LHCN-M2 (cell line): Measurements from ENCODE around the gene HAGHL. TPM values are rescaled to one million over a fixed set of nuclear protein-coding genes. Genes with fewer than 3 reads are reported as not detected.

ENCODE experiments used
- DNase-seq: peaks from one replicate; pipeline ENCODE4 v3.0.0-alpha.2; 2012; ENCODE audit warnings: low read depth
- total RNA-seq: library from RNA; depleted of rRNA; stranded (reverse); fragments of >200 nt; gene quantifications from 2 replicates; pipeline ENCODE4 v1.2.3, GENCODE V29; 2014

The HAGHL gene
- total RNA-seq, 1 experiment from 2014 or later: 19.2 TPM

- DNase-seq: peak; percentile 64
These were observed 5.7 kb upstream of the HAGHL start, which contains the start of gene ANTKMT for GRCh38 chr16:720990-721764. Gene ANTKMT, plus strand, starts transcription at chr16:721146. Its CDS starts 129 bp downstream, at chr16:721275.

GRCh38 chr16:721765-722540 lies 5.0 kb upstream of the HAGHL start:
- DNase-seq: no peak

DNA sequence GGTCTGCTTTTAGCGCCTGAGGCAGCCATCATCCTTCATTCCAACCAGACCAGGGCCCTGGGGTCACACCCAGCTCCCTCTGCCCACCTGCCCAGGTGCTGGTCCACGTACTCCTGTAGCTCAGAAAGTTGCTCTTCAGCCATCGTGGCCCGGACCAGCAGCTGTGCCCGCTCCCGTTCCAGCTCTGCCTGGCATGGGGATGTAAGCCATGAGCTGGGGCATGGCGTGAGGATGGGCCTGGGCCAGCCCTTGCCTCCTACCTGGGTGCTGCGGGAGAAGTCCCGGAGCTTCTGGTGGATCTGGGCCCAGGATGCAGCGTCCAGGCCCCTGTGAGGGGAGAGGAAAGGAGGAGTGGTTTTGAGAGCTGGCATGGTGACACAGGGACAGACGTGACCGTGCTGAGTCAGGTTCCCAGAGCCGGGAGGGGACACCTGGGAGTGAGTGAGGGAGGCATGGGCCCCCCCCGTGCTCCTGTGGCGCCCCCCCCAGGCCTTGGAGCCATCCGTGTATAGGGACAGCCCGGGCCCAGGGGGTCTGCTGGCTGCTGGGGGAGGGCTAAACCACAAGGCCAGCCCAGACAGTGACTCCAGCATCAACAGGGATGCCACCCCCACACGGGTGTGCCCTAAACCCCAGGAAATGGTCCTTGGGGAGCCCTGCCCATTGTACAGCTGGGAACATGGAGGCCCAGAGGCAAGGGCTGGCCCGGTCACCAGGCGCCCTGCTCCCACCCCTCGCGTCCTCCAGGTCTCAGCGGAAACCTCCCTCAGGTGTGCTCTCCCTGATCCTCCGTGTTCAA lies 3.9 kb upstream of the HAGHL start:
- no peak for DNase-seq

DNA sequence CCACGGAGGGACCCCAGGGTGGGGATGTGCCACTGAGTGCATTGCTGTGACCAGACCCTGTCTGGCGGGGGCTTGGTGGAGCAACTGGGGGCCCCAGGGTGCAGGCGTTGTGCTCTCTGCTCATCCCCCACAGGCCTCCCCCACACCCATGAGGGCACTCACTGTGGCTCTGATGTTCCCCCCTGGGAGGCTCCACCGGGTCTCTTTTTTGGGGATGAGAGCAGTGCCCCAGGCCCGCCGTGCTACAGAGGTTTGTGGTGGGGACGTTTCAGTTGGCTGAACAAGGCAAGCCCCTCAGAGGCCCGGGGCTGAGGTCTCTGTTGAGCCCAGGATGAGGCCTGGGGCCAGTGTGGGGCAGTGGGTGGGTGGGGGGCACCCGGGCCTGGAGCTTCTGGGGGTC lies 3.2 kb upstream of the HAGHL start:
- no peak for DNase-seq

DNA sequence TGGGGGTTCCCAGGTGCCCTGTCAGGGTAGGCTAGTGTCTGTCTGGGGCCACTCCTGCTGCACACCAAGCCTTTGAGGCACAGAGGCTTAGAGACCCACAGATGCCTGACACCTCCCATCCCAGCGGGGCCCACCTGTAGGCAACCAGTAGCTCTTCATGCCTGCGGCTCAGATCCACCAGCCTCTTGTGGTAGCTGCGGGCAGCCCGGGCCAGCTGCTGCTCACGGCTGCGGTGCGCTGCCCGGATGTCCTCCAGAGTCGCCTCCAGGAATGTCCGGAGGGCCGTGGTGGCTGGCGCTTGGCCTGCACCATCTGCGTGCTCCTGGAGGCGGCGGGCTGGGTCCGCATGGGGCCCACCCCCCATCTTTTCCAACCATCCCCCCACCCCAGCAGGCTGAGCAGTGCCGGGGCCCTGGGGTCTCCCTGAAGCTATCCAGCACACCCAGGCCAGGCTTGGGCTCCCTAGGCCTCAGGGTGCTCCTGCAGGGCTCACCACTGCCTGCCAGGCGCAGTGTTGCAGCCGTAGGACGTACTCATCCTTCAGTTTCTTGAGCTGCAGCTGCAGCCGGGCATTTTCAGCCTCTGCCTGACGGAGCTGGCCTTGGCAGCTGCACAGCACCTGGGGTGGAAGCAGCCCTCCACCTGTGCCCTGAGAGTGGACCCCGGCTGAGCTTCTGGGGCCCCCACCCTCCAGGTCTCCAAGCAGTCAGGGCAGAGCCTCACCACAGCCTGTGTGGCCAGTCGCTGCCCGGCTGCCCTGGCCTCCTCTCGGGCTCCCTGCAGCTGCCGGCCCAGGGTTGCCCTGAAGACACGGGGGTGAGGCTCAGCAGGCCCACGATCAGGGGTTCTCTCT lies 2.5 kb upstream of the HAGHL start:
- no peak for DNase-seq

DNA sequence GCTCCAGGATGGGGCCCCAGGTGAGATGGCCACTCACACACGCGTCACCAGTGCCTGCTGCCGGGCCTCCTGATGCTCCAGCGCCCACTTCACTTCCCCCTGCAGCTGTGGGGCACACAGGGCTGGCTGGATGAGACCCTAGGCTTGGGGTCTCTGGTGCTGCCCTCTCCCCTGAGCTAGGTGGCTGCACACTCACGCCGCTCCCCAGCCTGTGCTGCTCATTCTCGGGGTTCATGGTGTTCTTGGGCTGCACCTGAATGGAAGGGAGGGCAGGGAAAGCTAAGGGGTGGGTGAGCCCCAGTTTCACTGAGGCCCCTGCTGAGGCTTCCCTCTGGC lies 1.9 kb upstream of the HAGHL start:
- no peak for DNase-seq

DNA sequence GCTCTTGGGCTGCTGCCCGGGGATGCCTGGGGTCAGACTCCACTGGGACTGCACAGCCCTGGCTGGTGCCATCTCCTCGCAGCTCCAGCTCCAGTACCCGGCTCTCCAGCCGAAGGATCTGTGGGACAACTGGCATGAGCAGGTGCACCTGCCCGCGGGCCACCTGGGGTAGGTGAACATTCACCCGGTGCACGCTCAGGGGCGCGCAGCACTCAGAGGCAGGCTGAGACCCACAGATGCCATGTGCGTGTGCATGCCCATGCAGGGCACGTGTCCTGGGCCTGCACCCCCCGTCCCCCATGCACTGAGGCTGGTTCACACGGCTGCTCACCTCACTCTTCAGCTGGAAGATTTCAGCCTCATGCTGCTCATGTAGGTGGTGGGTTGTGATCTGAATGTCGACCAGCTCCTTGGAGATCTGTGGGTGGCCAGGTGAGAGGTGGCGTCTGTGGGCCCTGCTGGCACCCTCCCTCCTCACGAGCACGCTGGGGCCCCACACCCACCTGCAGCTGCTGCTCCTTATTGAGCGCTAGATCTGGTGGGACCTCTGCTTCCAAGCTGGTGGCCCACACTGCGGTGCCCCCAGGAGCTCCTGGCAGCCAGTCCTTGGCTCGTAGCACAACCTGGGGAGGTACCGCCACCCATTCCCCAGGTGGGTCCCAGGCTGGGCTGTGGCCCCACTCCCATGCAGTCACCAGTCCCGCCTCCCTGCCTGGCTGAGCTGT lies 1.3 kb upstream of the HAGHL start:
- DNase-seq: no peak

DNA sequence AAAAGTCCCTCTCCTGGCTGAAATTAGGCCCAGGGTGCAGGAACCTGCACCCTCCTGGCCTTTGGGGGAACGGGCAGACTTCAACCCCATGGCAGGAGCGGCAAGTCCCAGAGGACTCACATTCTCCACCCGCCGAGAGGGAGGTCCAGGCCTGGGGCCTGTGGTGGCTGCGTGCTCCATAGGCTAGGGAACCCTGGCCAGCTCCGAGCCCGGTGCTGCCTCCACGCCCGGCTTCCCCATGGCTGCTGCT lies 793 bp upstream of the HAGHL start:
- DNase-seq: no peak

DNA sequence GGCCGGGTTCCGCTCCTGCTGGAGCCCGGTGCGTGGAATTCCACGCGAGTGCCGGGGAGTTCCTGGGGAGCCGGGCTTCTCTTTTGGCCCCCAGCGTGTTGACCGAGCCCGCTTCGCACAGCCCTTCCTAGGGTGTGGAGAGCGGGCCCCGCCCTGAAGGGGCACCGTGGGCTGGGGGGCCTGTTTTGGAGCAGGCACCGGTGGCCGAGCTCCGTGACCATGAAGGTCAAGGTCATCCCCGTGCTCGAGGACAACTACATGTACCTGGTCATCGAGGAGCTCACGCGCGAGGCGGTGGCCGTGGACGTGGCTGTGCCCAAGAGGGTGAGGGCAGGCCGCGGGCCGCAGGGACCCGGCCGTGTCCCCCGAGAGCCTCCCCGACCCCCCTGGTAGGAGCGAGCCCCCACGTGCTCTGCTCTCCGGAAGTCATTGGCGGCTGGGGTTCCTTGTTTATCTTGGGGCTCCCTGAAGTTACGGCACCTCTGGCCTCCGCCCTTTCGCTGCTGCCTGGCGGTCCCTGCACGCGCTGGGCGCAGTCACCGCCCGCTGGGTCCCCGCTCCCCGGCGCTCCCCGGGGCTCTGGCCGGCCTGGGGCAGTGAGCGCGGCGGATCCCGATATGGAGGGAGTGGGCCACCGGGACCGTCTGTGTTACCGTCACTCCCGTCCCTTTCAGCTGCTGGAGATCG lies 528 bp downstream of the HAGHL start:
- DNase-seq: no peak

GRCh38 chr16:728131-728889 lies 1.4 kb downstream of the HAGHL start:
- DNase-seq: peak; percentile 74

DNA sequence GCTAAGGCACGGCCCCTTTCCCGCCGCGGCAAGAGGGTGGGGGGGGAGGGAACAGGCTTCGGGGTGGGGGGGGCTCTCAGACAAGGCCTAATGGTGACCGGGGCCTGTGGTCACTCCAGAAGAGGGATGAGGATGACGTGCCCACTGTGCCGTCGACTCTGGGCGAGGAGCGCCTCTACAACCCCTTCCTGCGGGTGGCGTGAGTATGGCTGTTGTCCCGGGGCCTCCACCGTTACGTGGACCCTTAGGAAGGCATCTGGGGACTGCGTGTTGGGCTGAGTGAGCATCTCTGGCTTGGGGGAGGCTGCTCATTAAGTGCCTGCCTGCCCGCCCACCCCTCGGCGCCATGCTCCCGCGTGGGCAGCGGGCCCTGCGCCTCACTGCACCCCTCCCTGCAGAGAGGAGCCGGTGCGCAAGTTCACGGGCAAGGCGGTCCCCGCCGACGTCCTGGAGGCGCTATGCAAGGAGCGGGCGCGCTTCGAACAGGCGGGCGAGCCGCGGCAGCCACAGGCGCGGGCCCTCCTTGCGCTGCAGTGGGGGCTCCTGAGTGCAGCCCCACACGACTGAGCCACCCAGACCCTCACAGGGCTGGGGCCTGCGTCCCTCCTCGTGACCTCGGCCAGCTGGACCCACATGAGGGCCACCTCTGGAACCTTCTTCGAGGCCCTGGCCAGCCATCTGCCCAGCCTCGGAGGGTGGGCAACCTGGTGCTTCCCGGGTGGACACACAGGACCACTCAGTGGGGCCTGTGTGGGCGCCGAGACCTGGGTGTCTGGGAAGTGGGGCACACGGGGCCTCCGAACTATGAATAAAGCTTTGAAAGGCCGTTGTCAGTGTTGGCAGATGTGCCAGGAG lies 2.2 kb downstream of the HAGHL start:
- no peak for DNase-seq

GRCh38 chr16:729768-730665 lies 3.1 kb downstream of the HAGHL start:
- no peak for DNase-seq

GRCh38 chr16:730666-731509 lies 4.0 kb downstream of the HAGHL start:
- DNase-seq: no peak

GRCh38 chr16:732332-732731 lies 5.4 kb downstream of the HAGHL start:
- DNase-seq: no peak

DNA sequence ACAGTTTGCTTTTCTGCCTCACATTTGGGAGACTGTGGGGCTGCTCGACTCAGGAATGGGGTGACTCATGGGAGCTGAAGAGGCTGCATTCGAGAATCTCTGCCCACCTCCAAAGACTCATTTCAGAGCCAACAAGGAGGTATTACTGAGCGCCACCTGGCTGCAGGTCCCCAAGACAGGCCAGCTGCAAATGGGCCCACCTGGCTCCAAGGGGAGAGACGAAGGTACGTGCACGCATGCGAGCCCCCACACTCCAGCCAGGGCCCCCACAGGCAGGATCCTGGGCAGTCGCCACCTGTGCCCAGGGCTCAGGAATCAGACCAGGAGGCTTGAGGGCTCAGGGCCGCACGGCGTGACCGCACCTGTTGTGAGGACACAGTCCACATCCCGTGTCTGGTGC lies 6.0 kb downstream of the HAGHL start:
- DNase-seq: no peak

DNA sequence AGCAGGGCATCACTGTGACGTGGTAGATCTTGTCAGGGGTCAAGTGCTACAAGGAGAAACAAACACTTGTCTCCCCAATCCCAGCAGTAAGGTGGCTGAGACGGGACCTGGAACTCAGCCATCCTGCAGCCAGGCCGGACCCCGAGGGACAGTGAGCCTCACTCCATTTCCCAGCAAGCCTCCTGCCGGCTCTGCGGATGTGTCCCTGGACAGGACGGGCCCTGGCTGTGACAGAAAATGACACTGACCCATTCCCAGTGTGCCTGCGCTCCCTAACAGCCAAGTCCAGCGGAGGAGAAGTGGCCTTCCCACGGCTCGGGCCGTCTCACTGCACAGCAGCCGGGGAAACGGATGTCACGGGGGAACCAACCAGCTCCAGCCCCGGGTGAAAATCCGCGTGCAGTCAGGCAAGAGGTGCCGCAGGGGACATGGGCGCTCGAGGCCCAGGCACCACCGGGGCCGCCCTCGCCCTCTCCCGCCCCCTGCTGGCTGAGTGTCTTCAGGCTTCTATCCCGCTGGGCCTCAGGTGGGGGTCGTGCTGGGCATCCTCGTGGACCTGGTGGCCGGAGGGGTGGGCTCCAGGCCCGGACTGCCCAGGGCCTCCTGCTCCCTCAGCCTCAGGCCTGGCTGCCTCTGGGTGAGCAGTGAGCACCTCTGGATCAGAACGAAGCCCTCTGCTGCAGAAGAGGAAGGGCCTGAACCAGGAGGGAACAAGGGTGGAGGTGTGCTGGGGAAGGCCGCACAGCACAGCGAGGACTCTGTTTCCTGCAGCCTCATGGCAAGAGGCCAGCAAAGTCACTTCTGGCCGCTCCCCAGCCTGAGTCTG lies 6.7 kb downstream of the HAGHL start:
- DNase-seq: no peak
